Central memory CD4-positive, alpha-beta T cell (primary cell): ENCODE measurements around the gene SERPINB13.

ENCODE experiments used
- DNase-seq: peaks from one replicate; pipeline ENCODE4 v3.0.0; 2022
- total RNA-seq, 3 experiments: gene quantifications; one replicate each; lab custom pipeline; 2026; lab: John Stamatoyannopoulos, UW

Gene SERPINB13, protein sequence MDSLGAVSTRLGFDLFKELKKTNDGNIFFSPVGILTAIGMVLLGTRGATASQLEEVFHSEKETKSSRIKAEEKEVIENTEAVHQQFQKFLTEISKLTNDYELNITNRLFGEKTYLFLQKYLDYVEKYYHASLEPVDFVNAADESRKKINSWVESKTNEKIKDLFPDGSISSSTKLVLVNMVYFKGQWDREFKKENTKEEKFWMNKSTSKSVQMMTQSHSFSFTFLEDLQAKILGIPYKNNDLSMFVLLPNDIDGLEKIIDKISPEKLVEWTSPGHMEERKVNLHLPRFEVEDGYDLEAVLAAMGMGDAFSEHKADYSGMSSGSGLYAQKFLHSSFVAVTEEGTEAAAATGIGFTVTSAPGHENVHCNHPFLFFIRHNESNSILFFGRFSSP
- 0 reads per million in 3 experiments for total RNA-seq

DNA sequence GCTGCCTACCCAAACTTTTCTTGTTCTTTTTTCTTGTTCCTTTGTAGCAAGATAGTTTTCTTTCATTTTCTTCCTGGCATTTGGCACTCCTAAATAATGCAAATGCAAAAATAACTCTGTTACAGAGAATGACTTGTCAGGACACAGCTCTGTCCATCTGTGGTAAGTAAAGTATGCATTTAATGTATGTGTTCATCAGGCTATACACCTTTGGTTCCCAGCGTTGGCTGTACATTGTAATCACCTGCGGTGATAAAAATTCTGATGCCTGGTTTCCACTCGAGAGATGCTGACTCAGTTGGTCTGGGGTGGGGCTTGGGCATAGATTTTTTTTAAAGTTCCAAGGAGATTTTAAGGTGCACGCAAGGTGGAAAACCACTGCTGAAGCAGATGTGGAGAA is at the start of gene SERPINB13:
Gene SERPINB13, plus strand, starts transcription at position 378 of the 400 bp plus-strand sequence. CDS start 1,325 bp downstream, outside the sequence.
- DNase-seq = no peak

- no peak for DNase-seq
These were observed 47.1 kb upstream of the SERPINB13 start for GRCh38 chr18:63539904-63540510.

- no peak for DNase-seq
These were observed 45.1 kb upstream of the SERPINB13 start, which contains the start of gene SERPINB12 for GRCh38 chr18:63542069-63542468. TSS of gene SERPINB12 (plus strand) at chr18:63542369. CDS start at chr18:63556160, 13,791 bp downstream.

GRCh38 chr18:63544017-63544416 is 43.1 kb upstream of the SERPINB13 start:
- no peak for DNase-seq

DNA sequence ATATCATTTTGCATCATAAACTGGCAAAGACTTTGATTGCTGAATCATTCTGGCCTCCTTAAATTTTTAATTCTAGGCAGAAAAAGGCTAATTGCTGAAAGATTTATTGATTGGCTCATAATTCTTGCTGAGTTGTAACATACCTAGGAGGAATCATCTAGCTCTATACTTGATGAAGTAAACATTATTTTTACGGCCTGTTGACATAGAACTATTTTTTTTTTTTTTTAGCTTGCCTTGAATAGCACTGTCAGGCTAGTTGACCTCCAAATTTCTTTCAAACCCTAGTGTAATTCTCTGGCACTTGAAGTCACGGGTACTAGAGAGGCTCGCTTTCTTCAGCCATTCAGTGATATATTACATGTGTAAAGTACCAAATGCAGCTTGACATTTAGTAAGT is 42.1 kb upstream of the SERPINB13 start:
- DNase-seq = no peak

DNA sequence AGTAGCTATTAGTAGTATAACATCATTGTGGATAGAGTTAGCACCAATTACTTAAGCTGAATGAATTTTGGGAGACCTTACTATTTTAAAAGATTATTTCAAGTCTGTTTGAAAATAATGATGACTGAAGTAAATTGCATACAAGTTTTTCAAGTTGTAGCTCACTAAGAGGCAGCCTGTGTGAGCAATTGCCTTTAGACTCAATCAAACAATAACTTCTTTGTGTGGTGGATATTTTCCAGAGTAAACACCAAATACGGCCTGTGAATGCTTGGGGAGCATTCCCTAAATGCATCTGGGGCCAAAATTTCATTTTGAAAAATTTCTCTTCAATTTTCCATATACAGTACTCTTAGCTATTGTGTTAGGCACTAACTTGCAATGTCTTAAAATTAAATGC is 37.1 kb upstream of the SERPINB13 start:
- DNase-seq = no peak

- DNase-seq = no peak
These were observed 35.4 kb upstream of the SERPINB13 start for GRCh38 chr18:63551769-63552168.

DNA sequence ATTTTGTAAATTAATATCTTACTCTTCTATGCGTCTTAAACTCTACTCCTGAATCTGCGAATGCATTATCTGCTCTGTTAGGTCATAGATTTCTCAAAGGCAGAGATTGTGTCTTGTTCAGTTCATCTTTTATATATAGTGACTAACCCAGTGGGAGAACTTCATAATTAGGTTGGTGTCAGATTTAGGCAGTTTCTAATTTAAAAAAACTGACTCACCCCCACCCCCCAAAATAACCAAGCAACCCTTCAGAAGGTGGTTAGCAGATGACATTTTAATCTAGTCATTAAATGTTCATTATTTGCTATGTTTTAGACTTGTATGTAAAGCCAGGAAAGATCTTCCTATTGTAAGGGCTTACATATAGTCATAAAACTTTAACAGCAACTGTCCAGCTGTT is 34.6 kb upstream of the SERPINB13 start:
- no peak for DNase-seq

- no peak for DNase-seq
These were observed 34.1 kb upstream of the SERPINB13 start for GRCh38 chr18:63553081-63553480.

DNA sequence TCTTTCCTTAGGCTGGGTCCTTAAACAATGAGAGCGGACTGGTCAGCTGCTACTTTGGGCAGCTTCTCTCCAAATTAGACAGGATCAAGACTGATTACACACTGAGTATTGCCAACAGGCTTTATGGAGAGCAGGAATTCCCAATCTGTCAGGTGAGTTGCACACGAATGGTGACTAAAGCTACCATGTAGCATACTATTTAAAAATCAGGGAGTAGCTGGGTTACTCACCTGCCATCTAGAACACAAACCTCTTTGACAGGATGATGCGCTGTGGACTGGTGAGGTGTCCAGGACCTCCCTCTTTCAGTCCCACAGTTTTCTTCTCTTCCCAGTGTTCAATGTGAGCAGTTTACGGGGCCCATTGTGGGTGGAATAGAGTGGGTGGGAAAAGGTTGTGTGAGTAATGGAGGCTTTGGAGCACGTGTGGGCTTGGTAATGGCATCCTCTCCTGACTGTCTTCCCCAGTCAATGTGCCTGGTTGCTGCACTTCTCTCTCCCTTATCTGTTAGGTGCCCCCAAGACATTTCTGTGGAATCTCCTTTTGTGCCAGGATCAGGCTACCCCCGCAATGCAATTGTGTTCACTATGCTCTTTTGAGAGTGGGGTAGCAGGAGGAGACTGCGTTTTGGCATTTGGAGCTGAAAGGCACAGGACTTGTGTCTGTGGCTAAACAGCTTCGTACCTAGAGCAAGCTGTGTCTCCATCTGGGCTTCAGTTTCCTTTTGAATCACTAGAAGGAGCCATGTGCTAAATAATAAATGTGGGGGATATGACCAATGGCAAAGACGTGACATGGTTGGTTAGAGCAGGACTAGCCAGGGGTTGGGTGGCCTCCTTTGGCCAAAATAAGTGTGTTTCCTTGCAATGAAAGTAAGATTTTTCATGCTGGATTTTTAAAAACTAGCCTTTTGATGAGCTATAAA is 27.3 kb upstream of the SERPINB13 start:
- no peak for DNase-seq

GRCh38 chr18:63562284-63562683 is 24.9 kb upstream of the SERPINB13 start:
- no peak for DNase-seq

DNA sequence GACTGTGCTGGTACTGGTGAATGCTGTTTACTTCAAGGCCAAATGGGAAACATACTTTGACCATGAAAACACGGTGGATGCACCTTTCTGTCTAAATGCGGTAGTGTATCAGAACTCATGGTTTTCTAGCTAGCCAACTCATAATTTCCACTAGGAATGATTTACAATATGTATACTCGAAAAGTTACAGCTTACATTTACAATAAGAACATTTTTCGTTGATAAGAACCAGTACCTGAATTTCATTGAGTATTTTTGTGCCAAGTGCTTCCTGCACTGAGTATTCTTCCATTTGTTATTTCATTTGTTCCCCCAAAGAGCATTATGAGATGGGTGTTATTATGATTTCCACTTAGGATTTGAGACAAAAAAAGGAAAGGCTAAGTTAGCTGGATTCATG is 23.1 kb upstream of the SERPINB13 start:
- no peak for DNase-seq

DNA sequence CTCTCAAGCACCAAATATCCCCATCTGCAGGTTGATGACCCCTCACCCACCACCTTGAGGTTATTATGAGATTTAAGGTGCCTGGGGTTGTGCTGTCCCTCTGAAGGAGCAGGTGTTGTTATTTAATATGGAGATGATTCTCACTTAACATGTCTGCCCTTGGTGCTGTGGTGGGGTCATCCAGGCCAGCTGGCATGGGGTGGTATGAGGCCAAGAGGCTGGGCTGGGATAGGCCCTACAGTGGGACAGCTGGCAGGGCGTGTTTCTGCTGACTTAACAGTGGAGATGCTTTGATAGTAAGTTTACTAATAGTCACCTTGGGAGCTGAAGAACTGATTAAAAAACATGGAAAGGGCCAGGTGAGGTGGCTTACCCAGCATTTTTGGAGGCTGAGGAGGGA is 22.6 kb upstream of the SERPINB13 start:
- DNase-seq = no peak

- no peak for DNase-seq
These were observed 19.9 kb upstream of the SERPINB13 start for GRCh38 chr18:63567276-63567675.

DNA sequence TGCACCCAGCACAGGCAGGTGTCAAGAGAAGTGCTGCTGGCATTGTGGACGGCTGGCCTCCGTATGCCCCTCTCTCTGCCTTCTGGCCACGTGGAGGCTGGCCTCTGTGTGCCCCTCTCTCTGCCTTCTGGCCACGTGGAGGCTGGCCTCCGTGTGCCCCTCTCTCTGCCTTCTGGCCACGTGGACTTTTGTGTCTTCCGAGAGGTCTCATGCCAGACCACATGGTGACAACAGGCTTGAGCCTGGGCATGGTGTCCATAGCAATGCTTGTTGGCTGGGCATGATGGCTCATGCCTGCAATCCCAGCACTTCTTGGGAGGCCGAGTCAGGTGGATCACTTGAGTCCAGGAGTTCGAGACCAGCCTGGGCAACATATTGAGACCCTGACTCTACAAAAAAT is 19.3 kb upstream of the SERPINB13 start:
- DNase-seq = no peak

- DNase-seq = no peak
These were observed 16.4 kb upstream of the SERPINB13 start for GRCh38 chr18:63570721-63571120.

DNA sequence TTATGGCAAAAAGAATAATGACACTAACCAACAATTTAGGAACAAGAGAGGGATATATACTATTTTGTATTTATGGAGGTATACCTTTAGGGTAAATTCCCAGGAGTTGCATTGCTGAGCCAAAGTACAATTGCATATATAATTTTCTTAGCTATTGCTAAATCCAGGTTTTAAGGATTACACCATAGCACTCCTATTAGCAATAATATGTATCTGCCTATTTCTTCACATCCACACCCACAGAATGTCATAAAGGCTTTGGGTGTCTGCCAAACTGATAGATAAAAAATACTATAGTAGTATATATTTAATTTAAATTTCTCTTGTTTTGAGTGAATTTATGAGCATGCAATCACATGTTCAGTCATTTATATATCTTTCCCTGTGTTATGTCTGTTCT is 11.5 kb upstream of the SERPINB13 start:
- DNase-seq = no peak

DNA sequence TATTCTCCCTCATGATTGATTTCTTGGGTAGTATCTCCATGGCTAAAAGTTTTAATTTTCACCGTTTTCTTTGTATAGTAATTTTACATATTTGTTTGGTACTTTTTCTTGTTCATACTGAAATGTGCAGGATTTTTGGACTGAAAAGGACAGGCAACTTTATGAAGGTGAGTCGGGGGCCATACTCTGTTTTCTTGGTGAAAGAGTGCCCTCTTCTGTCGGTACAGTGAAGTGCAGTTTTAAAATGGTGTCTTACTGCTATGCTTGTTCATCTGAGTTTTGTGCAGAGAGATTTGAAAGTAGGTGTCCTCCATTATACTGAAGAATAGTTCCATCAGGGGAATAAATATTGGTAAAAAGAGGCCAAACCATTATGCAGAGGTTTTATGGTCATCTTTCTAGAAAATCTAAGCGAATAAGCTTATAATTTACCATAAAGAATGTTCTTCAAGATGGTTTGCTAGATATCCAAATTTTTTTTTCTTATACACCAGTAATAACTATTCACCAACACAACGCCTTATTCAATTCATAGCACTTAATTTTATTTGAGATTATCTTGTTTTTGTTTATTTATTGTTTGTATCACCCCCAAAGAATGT is 8.7 kb upstream of the SERPINB13 start:
- DNase-seq = no peak

GRCh38 chr18:63579616-63580015 is 7.5 kb upstream of the SERPINB13 start:
- no peak for DNase-seq

GRCh38 chr18:63585988-63586387 is 1.2 kb upstream of the SERPINB13 start:
- DNase-seq = no peak

DNA sequence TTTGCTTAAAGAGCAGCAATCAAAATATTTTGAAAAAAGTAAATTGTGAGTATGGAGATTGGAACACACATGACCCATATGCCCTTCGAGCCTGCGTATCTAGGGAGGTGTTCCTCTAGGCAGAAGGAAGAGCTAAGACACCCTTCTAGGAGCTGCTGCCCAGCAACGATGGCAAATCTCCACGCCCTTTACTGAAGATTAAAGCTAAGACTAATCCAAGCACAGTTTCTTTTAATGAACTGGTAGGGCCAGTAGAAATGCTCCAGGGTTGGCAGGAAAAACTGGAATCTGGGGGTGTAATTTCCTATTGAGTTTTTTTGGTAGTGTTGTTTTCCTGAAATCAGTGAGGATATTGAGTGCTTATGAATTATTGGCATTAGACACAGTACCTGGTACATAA is 712 bp upstream of the SERPINB13 start:
- DNase-seq = no peak

DNA sequence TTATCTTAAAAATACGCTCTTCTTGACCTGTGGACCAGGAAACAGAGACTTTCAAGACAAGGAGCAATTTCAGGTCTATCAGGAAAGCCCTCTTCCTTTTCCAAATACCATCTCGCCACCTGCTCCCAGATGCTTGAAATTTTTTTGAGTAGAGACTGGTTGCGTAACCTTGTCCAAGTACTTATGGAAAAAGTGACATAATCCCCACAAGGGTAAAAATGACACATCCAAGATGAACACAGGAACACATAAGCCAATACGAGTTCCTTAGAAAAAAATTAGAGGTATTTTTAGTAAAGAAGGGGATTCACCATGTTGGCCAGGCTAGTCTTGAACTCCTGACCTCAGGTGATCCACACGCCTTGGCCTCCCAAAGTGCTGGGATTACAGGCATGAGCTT is 1.8 kb downstream of the SERPINB13 start:
- DNase-seq = no peak

DNA sequence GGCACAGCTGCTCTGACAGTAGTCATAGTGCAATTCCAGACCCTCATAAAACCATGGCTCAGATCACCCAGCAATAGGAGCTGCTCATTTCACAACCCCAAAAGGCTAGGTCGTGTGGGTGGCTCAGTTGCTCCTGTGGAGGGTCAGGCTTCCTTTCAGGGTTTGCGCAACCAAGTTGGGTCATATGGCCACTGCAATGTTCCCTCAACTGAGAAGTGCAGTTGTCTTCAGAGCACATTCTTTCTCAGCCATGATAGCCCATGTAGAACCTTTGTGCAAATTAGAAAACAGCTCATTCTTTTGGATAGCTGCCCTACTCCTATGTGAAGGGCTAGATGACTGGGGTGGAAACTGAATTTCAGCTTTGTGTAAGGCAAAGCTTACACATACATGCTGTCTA is 3.2 kb downstream of the SERPINB13 start:
- DNase-seq = no peak
